ENCODE measurements around the gene CSMD2.

GRCh38 chr1:33863779-33864178 is 301.3 kb downstream of the CSMD2 start, which contains the start of gene HMGB4:
- TF ChIP-seq EP300 (IDR thresholded peaks at IDR 0.05; ENCODE audit: borderline replicate concordance), result no peak
- no peak for TF ChIP-seq FOXM1 (IDR thresholded peaks at IDR 0.05; ENCODE audit: borderline replicate concordance, low read depth)
- TF ChIP-seq REST (IDR thresholded peaks at IDR 0.05; ENCODE audit: low read depth), result no peak
- no peak for TF ChIP-seq CREB1 (IDR thresholded peaks at IDR 0.05; ENCODE audit: low read depth)
- TF ChIP-seq CEBPB (IDR thresholded peaks at IDR 0.05), result no peak
- no peak for TF ChIP-seq TEAD4 (IDR thresholded peaks at IDR 0.05)
- no peak for TF ChIP-seq NFIC (IDR thresholded peaks at IDR 0.05)
